ENCODE data around the gene UBE2Z.
A peak's percentile ranks its signal among the peaks of the same experiment; 100 is the strongest.

The UBE2Z gene

DNA sequence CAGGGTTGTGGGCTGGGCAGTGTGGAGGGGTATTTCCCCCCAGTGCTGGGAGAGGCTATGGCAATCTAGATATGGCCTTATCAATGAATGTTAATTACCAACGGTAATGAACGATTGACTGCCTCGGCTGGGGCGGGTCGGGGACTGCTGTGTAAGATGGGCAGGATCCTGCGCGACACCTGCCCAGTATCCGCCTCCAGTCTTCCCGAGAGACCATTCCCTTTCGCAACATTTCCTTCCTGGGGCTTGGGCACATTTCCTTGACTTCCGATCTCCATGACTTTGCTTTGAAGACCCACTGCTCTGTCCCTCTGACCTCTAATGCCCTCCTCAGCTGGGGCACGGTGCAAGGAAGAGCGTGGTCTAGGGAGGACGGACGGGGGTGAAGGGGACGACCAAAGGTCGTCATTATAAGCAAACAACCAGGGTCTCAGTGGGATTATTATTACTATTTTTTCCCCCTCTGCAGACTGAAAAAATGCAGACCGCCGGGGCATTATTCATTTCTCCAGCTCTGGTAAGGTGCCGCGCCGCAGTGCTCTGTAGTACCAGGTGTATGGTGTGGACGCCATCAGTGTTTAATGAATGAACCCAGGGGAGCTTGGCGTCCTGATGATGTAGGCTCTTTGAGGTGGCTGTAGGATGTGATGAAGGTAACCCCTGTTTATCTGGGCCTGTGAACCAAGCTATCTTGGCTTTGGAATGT, 15.1 kb upstream of the UBE2Z start (continued):
- TF ChIP-seq, protein P1, sequence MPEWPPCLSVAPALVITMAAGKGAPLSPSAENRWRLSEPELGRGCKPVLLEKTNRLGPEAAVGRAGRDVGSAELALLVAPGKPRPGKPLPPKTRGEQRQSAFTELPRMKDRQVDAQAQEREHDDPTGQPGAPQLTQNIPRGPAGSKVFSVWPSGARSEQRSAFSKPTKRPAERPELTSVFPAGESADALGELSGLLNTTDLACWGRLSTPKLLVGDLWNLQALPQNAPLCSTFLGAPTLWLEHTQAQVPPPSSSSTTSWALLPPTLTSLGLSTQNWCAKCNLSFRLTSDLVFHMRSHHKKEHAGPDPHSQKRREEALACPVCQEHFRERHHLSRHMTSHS (tag by site-specific recombination; IDR thresholded peaks at IDR 0.05): no peak
- TF ChIP-seq ZNF571 (tag by site-specific recombination; IDR thresholded peaks at IDR 0.05) (no peak), SCRT1 (tag by site-specific recombination; IDR thresholded peaks at IDR 0.05; ENCODE audit: borderline replicate concordance) (no peak), ZNF248 (tag by site-specific recombination; IDR thresholded peaks at IDR 0.05) (no peak), ZNF112 (tag by site-specific recombination; IDR thresholded peaks at IDR 0.05) (no peak), ZSCAN16 (tag by site-specific recombination; IDR thresholded peaks at IDR 0.05) (no peak), ZNF146 (tag by site-specific recombination; IDR thresholded peaks at IDR 0.05) (no peak), ZNF776 (tag by site-specific recombination; IDR thresholded peaks at IDR 0.05; ENCODE audit: borderline replicate concordance) (no peak), ZBTB48 (tag by site-specific recombination; IDR thresholded peaks at IDR 0.05) (peak; percentile 61; the same call in 1 of the 2 replicates), ZNF707 (tag by site-specific recombination; IDR thresholded peaks at IDR 0.05) (no peak), ZBTB6 (tag by site-specific recombination; IDR thresholded peaks at IDR 0.05) (no peak), ATF2 (tag by site-specific recombination; IDR thresholded peaks at IDR 0.05; ENCODE audit: low read depth) (no peak), ZNF169 (tag by site-specific recombination; IDR thresholded peaks at IDR 0.05) (0 out of 2 replicates have a peak, but pooled peaks have one; percentile 39), ZNF658 (tag by site-specific recombination; IDR thresholded peaks at IDR 0.05) (no peak), ZXDB (tag by site-specific recombination; IDR thresholded peaks at IDR 0.05) (peak; percentile 4; the same call in 1 of the 2 replicates), KLF7 (tag by site-specific recombination; IDR thresholded peaks at IDR 0.05; ENCODE audit: borderline replicate concordance) (no peak; the same call in 1 of the 2 replicates), ZNF24 (tag by site-specific recombination; IDR thresholded peaks at IDR 0.05) (peak; percentile 63; the same call in 1 of the 2 replicates), ZNF48 (tag by site-specific recombination; IDR thresholded peaks at IDR 0.05) (no peak), ZNF423 (tag by site-specific recombination; IDR thresholded peaks at IDR 0.05) (no peak), PRDM10 (tag by site-specific recombination; IDR thresholded peaks at IDR 0.05) (peak; percentile 65), SCRT2 (tag by site-specific recombination; IDR thresholded peaks at IDR 0.05) (no peak), CTCF (tag by site-specific recombination; IDR thresholded peaks at IDR 0.05) (peak; percentile 39; the same call in 1 of the 2 replicates), ZNF211 (tag by site-specific recombination; IDR thresholded peaks at IDR 0.05; ENCODE audit: low read depth) (no peak), KLF9 (tag by site-specific recombination; IDR thresholded peaks at IDR 0.05; ENCODE audit: low read depth) (peak; percentile 38; the same call in 1 of the 2 replicates)
- TF ChIP-seq, protein P2, sequence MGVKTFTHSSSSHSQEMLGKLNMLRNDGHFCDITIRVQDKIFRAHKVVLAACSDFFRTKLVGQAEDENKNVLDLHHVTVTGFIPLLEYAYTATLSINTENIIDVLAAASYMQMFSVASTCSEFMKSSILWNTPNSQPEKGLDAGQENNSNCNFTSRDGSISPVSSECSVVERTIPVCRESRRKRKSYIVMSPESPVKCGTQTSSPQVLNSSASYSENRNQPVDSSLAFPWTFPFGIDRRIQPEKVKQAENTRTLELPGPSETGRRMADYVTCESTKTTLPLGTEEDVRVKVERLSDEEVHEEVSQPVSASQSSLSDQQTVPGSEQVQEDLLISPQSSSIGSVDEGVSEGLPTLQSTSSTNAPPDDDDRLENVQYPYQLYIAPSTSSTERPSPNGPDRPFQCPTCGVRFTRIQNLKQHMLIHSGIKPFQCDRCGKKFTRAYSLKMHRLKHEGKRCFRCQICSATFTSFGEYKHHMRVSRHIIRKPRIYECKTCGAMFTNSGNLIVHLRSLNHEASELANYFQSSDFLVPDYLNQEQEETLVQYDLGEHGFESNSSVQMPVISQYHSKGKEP (tag by site-specific recombination; IDR thresholded peaks at IDR 0.05): no peak

Data from HEK293 (cell line).